Measurements from ENCODE around the gene STX3.

- TF ChIP-seq, protein P1, sequence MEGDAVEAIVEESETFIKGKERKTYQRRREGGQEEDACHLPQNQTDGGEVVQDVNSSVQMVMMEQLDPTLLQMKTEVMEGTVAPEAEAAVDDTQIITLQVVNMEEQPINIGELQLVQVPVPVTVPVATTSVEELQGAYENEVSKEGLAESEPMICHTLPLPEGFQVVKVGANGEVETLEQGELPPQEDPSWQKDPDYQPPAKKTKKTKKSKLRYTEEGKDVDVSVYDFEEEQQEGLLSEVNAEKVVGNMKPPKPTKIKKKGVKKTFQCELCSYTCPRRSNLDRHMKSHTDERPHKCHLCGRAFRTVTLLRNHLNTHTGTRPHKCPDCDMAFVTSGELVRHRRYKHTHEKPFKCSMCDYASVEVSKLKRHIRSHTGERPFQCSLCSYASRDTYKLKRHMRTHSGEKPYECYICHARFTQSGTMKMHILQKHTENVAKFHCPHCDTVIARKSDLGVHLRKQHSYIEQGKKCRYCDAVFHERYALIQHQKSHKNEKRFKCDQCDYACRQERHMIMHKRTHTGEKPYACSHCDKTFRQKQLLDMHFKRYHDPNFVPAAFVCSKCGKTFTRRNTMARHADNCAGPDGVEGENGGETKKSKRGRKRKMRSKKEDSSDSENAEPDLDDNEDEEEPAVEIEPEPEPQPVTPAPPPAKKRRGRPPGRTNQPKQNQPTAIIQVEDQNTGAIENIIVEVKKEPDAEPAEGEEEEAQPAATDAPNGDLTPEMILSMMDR (conservative IDR thresholded peaks at IDR 0.05 in 1 of 2, IDR thresholded peaks at IDR 0.05 in 1 of 2; ENCODE audit: extremely low read depth in 1 of 2, insufficient read depth in 1 of 2, low read depth in 1 of 2, low read length in 2 of 2): no peak
- TF ChIP-seq EZH2 (IDR thresholded peaks at IDR 0.05; ENCODE audit: borderline replicate concordance, low read length): no peak
Observed at GRCh38 chr11:59756558-59756840, 1.3 kb downstream of the STX3 start.

All from mammary epithelial cell (primary cell).